Measurements from ENCODE around the gene CCDC167.
A peak's percentile ranks its signal among the peaks of the same experiment; 100 is the strongest.

The CCDC167 gene

GRCh38 chr6:37480951-37481534 lies 18.6 kb downstream of the CCDC167 start:
- Mint-ChIP-seq H3K9me3 (no peaks in the 10 kb centered on the region), H3K36me3 (ENCODE audit: low read depth) (peaks cover 34% of the 10 kb centered on the region), H3K27me3 (ENCODE audit: low read depth, poor library complexity) (peaks cover 52% of the 10 kb centered on the region), H3K4me1 (peaks cover 54% of the 10 kb centered on the region), H3K27ac (peak overlapping the region; percentile 98), H3K4me3 (peak overlapping the region; percentile 31)
- TF ChIP-seq CTCF (IDR thresholded peaks at IDR 0.05) = no peak
- no peak for DNase-seq

GRCh38 chr6:37480118-37480736 lies 19.5 kb downstream of the CCDC167 start:
- H3K4me3 Mint-ChIP-seq = peak overlapping the region; percentile 31
- H3K9me3 Mint-ChIP-seq = no peaks in the 10 kb centered on the region
- no peak for TF ChIP-seq CTCF (IDR thresholded peaks at IDR 0.05)

GRCh38 chr6:37479266-37479854 lies 20.3 kb downstream of the CCDC167 start:
- no peak for DNase-seq
- peaks cover 54% of the 10 kb centered on the region for H3K4me1 Mint-ChIP-seq
- TF ChIP-seq CTCF (IDR thresholded peaks at IDR 0.05) = no peak
- no peaks in the 10 kb centered on the region for H3K9me3 Mint-ChIP-seq
- H3K36me3 Mint-ChIP-seq (ENCODE audit: low read depth) = peaks cover 46% of the 10 kb centered on the region
- no peak overlapping the region for H3K4me3 Mint-ChIP-seq
- peaks cover 50% of the 10 kb centered on the region for H3K27me3 Mint-ChIP-seq (ENCODE audit: low read depth, poor library complexity)
- H3K27ac Mint-ChIP-seq = no peak overlapping the region

More at GRCh38 chr6:37480118-37480736, 19.5 kb downstream of the CCDC167 start:
- Mint-ChIP-seq H3K36me3 (ENCODE audit: low read depth) (peaks cover 39% of the 10 kb centered on the region), H3K4me1 (peaks cover 54% of the 10 kb centered on the region), H3K27me3 (ENCODE audit: low read depth, poor library complexity) (peaks cover 50% of the 10 kb centered on the region), H3K27ac (no peak overlapping the region)
- DNase-seq = no peak

- H3K4me1 Mint-ChIP-seq = peaks cover 54% of the 10 kb centered on the region
- DNase-seq = no peak
- peaks cover 52% of the 10 kb centered on the region for H3K36me3 Mint-ChIP-seq (ENCODE audit: low read depth)
- no peak overlapping the region for H3K4me3 Mint-ChIP-seq
- no peaks in the 10 kb centered on the region for H3K9me3 Mint-ChIP-seq
- TF ChIP-seq CTCF (IDR thresholded peaks at IDR 0.05) = no peak
- no peak overlapping the region for H3K27ac Mint-ChIP-seq
- H3K27me3 Mint-ChIP-seq (ENCODE audit: low read depth, poor library complexity) = peaks cover 50% of the 10 kb centered on the region
Observed at GRCh38 chr6:37478827-37479226, 20.9 kb downstream of the CCDC167 start.

- H3K36me3 Mint-ChIP-seq (ENCODE audit: low read depth) = peaks cover 61% of the 10 kb centered on the region
- TF ChIP-seq CTCF (IDR thresholded peaks at IDR 0.05) = no peak
- DNase-seq = no peak
- H3K4me1 Mint-ChIP-seq = peaks cover 44% of the 10 kb centered on the region
- peaks cover 50% of the 10 kb centered on the region for H3K27me3 Mint-ChIP-seq (ENCODE audit: low read depth, poor library complexity)
- no peak overlapping the region for H3K4me3 Mint-ChIP-seq
- no peak overlapping the region for H3K27ac Mint-ChIP-seq
- no peaks in the 10 kb centered on the region for H3K9me3 Mint-ChIP-seq
Observed at GRCh38 chr6:37477656-37478435, 21.8 kb downstream of the CCDC167 start.

Measured in nephron progenitor cell (in vitro differentiated cells).